Right lobe of liver (tissue), 4 donors: ENCODE results near the gene PRR5.

Source experiments
- CTCF ChIP-seq, 4 donors: fragments of 200-600 bp in 3 of 4; fragments of 450-650 bp in 1 of 4; IDR thresholded peaks; one replicate each; pipeline versions ENCODE4 v1.5.1 to v1.8.0; 2016 to 2022; ENCODE audit warnings: antibody characterized with exemption in 4 of 4, mild to moderate bottlenecking in 2 of 4
- POLR2A ChIP-seq: fragments of 450-650 bp; IDR thresholded peaks from one replicate; pipeline ENCODE4 v1.6.1; 2017; ENCODE audit warnings: antibody characterized with exemption, mild to moderate bottlenecking
- donor health status: DM: no; HTN: no; CAD: no.
- donor health status: DM: no; HTN: no; CAD: no.
- donor health status: DM: no; HTN: yes; CAD: no.

GRCh38 chr22:44740307-44740706 is 38.3 kb downstream of the PRR5 start:
- no peak for TF ChIP-seq CTCF (IDR thresholded peaks at IDR 0.05)
- TF ChIP-seq POLR2A: no peak
